Activated T-helper 1 cell treated with anti-CD3 and anti-CD28 coated beads, Interleukin-12 subunit alpha, Interleukin-12 subunit beta, Interleukin-2, Interleukin-4 antibody, amounts not matched to agents 30 ng/mL and 10 ng/mL and 1 ng/mL, durations not matched to agents 14 hours and 24 hours and 36 hours (primary cell): ENCODE data around the gene AP1B1. TPM values are rescaled to one million over a fixed set of nuclear protein-coding genes. Genes with fewer than 3 reads are reported as not detected.
"Not testable (repeated sequence)": the region's sequence is repeated elsewhere in the genome, so short reads cannot be mapped to it uniquely, and the experiment has no call there.

Source experiments
- DNase-seq: peaks from one replicate; pipeline ENCODE4 v3.0.0; 2021; ENCODE audit warnings: low spot score
- H3K27ac Mint-ChIP-seq: one replicate; pipeline ENCODE4 v1.8.0; 2021; ENCODE audit warnings: mild to moderate bottlenecking, mixed read lengths
- H3K27me3 Mint-ChIP-seq: one replicate; pipeline ENCODE4 v1.8.0; 2022; ENCODE audit warnings: mild to moderate bottlenecking, moderate library complexity, mixed read lengths; ENCODE audit not compliant: insufficient read depth
- H3K36me3 Mint-ChIP-seq: one replicate; pipeline ENCODE4 v1.8.0; 2021; ENCODE audit warnings: low read depth, mixed read lengths
- H3K4me1 Mint-ChIP-seq: one replicate; pipeline ENCODE4 v1.8.0; 2021; ENCODE audit warnings: low read depth, mixed read lengths
- H3K4me3 Mint-ChIP-seq: one replicate; pipeline ENCODE4 v1.8.0; 2021; ENCODE audit warnings: mild to moderate bottlenecking, moderate library complexity, mixed read lengths
- H3K9me3 Mint-ChIP-seq: one replicate; pipeline ENCODE4 v1.8.0; 2021; ENCODE audit warnings: mixed read lengths
- intact Hi-C: fragments of 100-400 bp; cut with micrococcal nuclease; formaldehyde crosslinking; loops from one replicate; pipeline ENCODE4 v1.15.1; 2024
- total RNA-seq: library from RNA; stranded (reverse); gene quantifications from 2 replicates; pipeline ENCODE4 v1.2.3, GENCODE V29; 2022

The AP1B1 gene
- total RNA-seq, 1 donor from 2014 or later, result 84.0 TPM

DNA sequence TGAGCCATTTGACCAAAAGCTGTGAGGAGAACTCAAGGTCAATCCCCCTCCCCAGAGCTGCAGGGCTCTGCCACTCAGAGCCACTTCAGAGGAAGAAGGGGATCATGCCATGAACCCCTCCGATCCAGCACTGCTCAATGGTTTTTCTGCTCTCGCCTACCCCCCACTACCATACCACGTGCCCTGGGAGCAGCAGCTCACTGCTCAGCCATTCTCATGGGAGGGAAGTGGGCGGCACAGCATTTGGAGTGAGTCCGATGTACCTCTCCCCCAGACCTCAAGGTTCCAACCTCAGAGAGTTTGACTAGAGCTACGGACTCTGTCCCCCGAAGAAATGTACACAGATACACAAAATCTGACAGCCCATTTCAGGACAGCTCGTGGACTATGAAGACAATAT, 34.5 kb downstream of the AP1B1 start:
- H3K4me1 Mint-ChIP-seq, result no peaks in the 10 kb centered on the region
- intact Hi-C loops, result no loop called here
- no peak overlapping the region for H3K4me3 Mint-ChIP-seq
- H3K27ac Mint-ChIP-seq, result no peak overlapping the region
- peaks cover 30% of the 10 kb centered on the region for H3K36me3 Mint-ChIP-seq
- no peak for DNase-seq
- no peaks in the 10 kb centered on the region for H3K27me3 Mint-ChIP-seq
- H3K9me3 Mint-ChIP-seq, result no peaks in the 10 kb centered on the region

GRCh38 chr22:29353286-29353685, 35.1 kb downstream of the AP1B1 start:
- DNase-seq, result no peak
- Mint-ChIP-seq H3K36me3 (peaks cover 30% of the 10 kb centered on the region), H3K4me1 (no peaks in the 10 kb centered on the region), H3K27ac (no peak overlapping the region), H3K27me3 (no peaks in the 10 kb centered on the region), H3K4me3 (no peak overlapping the region), H3K9me3 (no peaks in the 10 kb centered on the region)
- intact Hi-C loops, result no loop called here

GRCh38 chr22:29352778-29353177, 35.6 kb downstream of the AP1B1 start:
- DNase-seq, result no peak
- no peak overlapping the region for H3K27ac Mint-ChIP-seq

GRCh38 chr22:29351891-29352290, 36.5 kb downstream of the AP1B1 start:
- no peak overlapping the region for H3K4me3 Mint-ChIP-seq
- DNase-seq, result no peak
- H3K27ac Mint-ChIP-seq, result no peak overlapping the region
- no peaks in the 10 kb centered on the region for H3K9me3 Mint-ChIP-seq
- peaks cover 32% of the 10 kb centered on the region for H3K36me3 Mint-ChIP-seq
- intact Hi-C loops, result no loop called here
- no peaks in the 10 kb centered on the region for H3K27me3 Mint-ChIP-seq
- no peaks in the 10 kb centered on the region for H3K4me1 Mint-ChIP-seq

More at GRCh38 chr22:29352778-29353177, 35.6 kb downstream of the AP1B1 start:
- peaks cover 29% of the 10 kb centered on the region for H3K36me3 Mint-ChIP-seq
- no peaks in the 10 kb centered on the region for H3K4me1 Mint-ChIP-seq
- no peak overlapping the region for H3K4me3 Mint-ChIP-seq
- intact Hi-C loops, result no loop called here
- H3K27me3 Mint-ChIP-seq, result no peaks in the 10 kb centered on the region
- no peaks in the 10 kb centered on the region for H3K9me3 Mint-ChIP-seq

DNA sequence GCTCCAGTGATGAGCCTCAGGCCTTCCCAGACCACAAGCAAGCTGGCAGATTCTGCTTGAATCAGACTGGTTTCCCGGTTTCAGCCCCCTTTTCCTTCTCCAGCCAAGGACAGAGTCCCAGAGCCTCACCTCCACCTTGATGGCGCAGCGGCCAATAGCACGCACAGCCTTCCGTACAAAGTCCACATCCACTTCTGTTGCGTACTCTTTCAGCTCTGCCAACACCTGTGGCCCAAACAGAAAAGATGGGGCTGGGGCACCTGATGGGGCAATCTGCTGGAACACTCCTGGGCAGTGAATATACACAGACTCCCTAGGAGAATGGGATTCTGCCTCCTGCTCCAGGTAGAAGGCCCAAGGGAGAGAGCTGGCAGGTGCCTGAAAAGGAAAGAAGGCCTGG, 37.3 kb downstream of the AP1B1 start:
- Mint-ChIP-seq H3K36me3 (peaks cover 38% of the 10 kb centered on the region), H3K4me3 (no peak overlapping the region), H3K27me3 (no peaks in the 10 kb centered on the region), H3K4me1 (no peaks in the 10 kb centered on the region), H3K27ac (no peak overlapping the region), H3K9me3 (no peaks in the 10 kb centered on the region)
- no peak for DNase-seq
- intact Hi-C loops, result no loop called here

DNA sequence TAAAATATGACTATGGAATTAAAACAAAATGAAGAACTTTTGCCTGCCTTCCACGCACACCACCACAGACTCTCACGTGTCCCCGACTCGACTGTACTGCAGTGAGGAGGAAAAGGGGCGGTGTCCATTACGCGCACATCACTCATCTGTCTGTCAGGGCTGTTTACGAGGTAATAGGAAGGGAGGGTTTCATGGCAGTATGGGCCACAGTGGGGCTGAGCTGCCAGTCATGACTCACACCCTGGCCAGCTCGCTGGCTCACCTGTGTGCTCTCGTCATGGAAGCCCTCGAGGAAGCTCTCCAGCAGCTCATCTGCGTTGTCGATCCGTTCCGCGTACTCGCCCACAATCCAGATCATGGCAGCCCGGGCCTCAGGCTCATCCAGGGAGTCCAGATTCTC, 39.4 kb downstream of the AP1B1 start:
- Mint-ChIP-seq H3K9me3 (no peaks in the 10 kb centered on the region), H3K27ac (no peak overlapping the region), H3K4me3 (no peak overlapping the region), H3K36me3 (peaks cover 40% of the 10 kb centered on the region), H3K27me3 (no peaks in the 10 kb centered on the region), H3K4me1 (no peaks in the 10 kb centered on the region)
- no peak for DNase-seq
- intact Hi-C loops, result no loop called here

GRCh38 chr22:29348041-29348440, 40.3 kb downstream of the AP1B1 start:
- Mint-ChIP-seq H3K36me3 (peaks cover 41% of the 10 kb centered on the region), H3K4me1 (no peaks in the 10 kb centered on the region), H3K27ac (no peak overlapping the region), H3K9me3 (no peaks in the 10 kb centered on the region), H3K4me3 (no peak overlapping the region), H3K27me3 (no peaks in the 10 kb centered on the region)
- DNase-seq, result no peak
- intact Hi-C loops, result no loop called here

- no peaks in the 10 kb centered on the region for H3K4me1 Mint-ChIP-seq
- no peak overlapping the region for H3K4me3 Mint-ChIP-seq
- no peak for DNase-seq
- H3K27me3 Mint-ChIP-seq, result no peaks in the 10 kb centered on the region
- peaks cover 50% of the 10 kb centered on the region for H3K36me3 Mint-ChIP-seq
- no peak overlapping the region for H3K27ac Mint-ChIP-seq
- intact Hi-C loops, result no loop called here
- H3K9me3 Mint-ChIP-seq, result no peaks in the 10 kb centered on the region
Measured at GRCh38 chr22:29346659-29347058, 41.7 kb downstream of the AP1B1 start.

- Mint-ChIP-seq H3K36me3 (peaks cover 44% of the 10 kb centered on the region), H3K27ac (no peak overlapping the region), H3K4me1 (no peaks in the 10 kb centered on the region), H3K9me3 (no peaks in the 10 kb centered on the region), H3K4me3 (no peak overlapping the region), H3K27me3 (no peaks in the 10 kb centered on the region)
- DNase-seq, result no peak
- intact Hi-C loops, result no loop called here
Measured at GRCh38 chr22:29345932-29346331, 42.4 kb downstream of the AP1B1 start.

GRCh38 chr22:29344889-29345288, 43.5 kb downstream of the AP1B1 start:
- H3K4me3 Mint-ChIP-seq, intact Hi-C loops, H3K27ac Mint-ChIP-seq, H3K27me3 Mint-ChIP-seq, H3K4me1 Mint-ChIP-seq, H3K9me3 Mint-ChIP-seq, DNase-seq: not testable (repeated sequence)
- peaks cover 41% of the 10 kb centered on the region for H3K36me3 Mint-ChIP-seq

- intact Hi-C loops, result no loop called here
- no peaks in the 10 kb centered on the region for H3K4me1 Mint-ChIP-seq
- H3K27ac Mint-ChIP-seq, result no peak overlapping the region
- H3K36me3 Mint-ChIP-seq, result peaks cover 47% of the 10 kb centered on the region
- no peaks in the 10 kb centered on the region for H3K27me3 Mint-ChIP-seq
- no peaks in the 10 kb centered on the region for H3K9me3 Mint-ChIP-seq
- no peak overlapping the region for H3K4me3 Mint-ChIP-seq
- no peak for DNase-seq
Measured at GRCh38 chr22:29344137-29344536, 44.2 kb downstream of the AP1B1 start.

DNA sequence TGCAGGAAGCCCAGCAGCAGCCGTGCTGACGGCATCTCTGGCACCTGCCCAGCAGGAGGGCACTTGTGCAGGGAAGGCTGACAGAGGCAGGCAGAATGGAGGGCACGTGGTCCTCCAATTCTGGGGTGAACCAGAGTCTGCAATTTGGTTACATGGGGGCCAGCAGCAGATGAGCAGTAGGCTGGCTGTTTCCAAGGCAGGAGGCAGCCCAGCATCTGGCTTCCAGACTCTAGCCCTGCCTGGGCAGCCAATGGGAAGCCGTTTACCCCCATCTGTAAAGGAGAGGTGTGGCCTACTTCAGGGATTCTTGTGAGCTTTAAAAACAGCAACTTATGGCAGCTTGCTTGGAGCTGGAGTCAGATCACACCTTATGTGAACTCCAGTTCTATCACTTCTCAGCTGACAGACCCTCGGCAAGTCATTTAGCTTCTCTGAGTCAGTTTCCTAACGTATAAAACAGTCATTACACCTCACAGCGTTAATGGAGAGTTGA, 45.0 kb downstream of the AP1B1 start:
- Mint-ChIP-seq H3K36me3 (peaks cover 48% of the 10 kb centered on the region), H3K27me3 (no peaks in the 10 kb centered on the region), H3K27ac (no peak overlapping the region), H3K9me3 (no peaks in the 10 kb centered on the region), H3K4me1 (no peaks in the 10 kb centered on the region), H3K4me3 (no peak overlapping the region)
- intact Hi-C loops, result no loop called here
- no peak for DNase-seq

- Mint-ChIP-seq H3K9me3 (no peaks in the 10 kb centered on the region), H3K27me3 (no peaks in the 10 kb centered on the region), H3K36me3 (peaks cover 45% of the 10 kb centered on the region), H3K4me1 (no peaks in the 10 kb centered on the region), H3K27ac (no peak overlapping the region), H3K4me3 (no peak overlapping the region)
- intact Hi-C loops, result no loop called here
- DNase-seq, result no peak
Measured at GRCh38 chr22:29342577-29343312, 45.6 kb downstream of the AP1B1 start.

GRCh38 chr22:29342177-29342576, 46.2 kb downstream of the AP1B1 start:
- H3K4me3 Mint-ChIP-seq, result no peak overlapping the region
- no peaks in the 10 kb centered on the region for H3K9me3 Mint-ChIP-seq
- H3K27ac Mint-ChIP-seq, result no peak overlapping the region
- DNase-seq, result no peak
- peaks cover 45% of the 10 kb centered on the region for H3K36me3 Mint-ChIP-seq
- H3K4me1 Mint-ChIP-seq, result no peaks in the 10 kb centered on the region
- intact Hi-C loops, result no loop called here
- H3K27me3 Mint-ChIP-seq, result no peaks in the 10 kb centered on the region
